H1 (cell line): Measurements from ENCODE around the gene TDRD9. TPM values are rescaled to one million over a fixed set of nuclear protein-coding genes. Genes with fewer than 3 reads are reported as not detected.
A peak's percentile ranks its signal among the peaks of the same experiment; 100 is the strongest.

Experiments
- CTCF ChIA-PET: fragments of 300-600 bp; sonication (Branson Sonifier 250); formaldehyde crosslinking; loops from one replicate; lab custom pipeline; 2021; ENCODE audit not compliant: partially characterized antibody; lab: Charles Lee
- POLR2A ChIA-PET: fragments of 300-600 bp; sonication (Branson Sonifier 250); formaldehyde crosslinking; loops from one replicate; lab custom pipeline; 2021; ENCODE audit warnings: inconsistent platforms; ENCODE audit not compliant: partially characterized antibody; lab: Charles Lee
- DNase-seq, 2 experiments: peaks; one replicate each; pipeline versions ENCODE4 v3.0.0 to v3.0.0-alpha.2; 2010 to 2022; ENCODE audit warnings: low spot score in 2 of 2, low read depth in 1 of 2, mixed read lengths in 1 of 2
- FAIRE-seq: peaks from 2 replicates; lab custom pipeline; 2011; peaks lifted over from hg19 to GRCh38; lab: Jason Lieb, UNC
- H2AFZ ChIP-seq: 2 replicates; pipeline ENCODE4 v1.8.1; 2012; ENCODE audit warnings: low read length, inconsistent platforms
- H2AK5ac ChIP-seq: 2 replicates; pipeline ENCODE4 v1.6.1; 2013; ENCODE audit warnings: low read depth, low read length
- H2BK120ac ChIP-seq: replicated peaks from 2 replicates; pipeline ENCODE3; 2013; ENCODE audit warnings: low read depth, low read length, inconsistent platforms
- H2BK12ac ChIP-seq: 2 replicates; pipeline ENCODE4 v1.6.1; 2013; ENCODE audit warnings: low read depth, low read length
- H2BK15ac ChIP-seq: 2 replicates; pipeline ENCODE4 v1.6.1; 2013; ENCODE audit warnings: low read length
- H2BK20ac ChIP-seq: 2 replicates; pipeline ENCODE4 v1.6.1; 2013; ENCODE audit warnings: low read length
- H2BK5ac ChIP-seq: 2 replicates; pipeline ENCODE4 v1.6.1; 2013; ENCODE audit warnings: low read depth, low read length
- H3K14ac ChIP-seq: 2 replicates; pipeline ENCODE4 v1.6.1; 2013; ENCODE audit warnings: inconsistent platforms; ENCODE audit not compliant: insufficient read length
- H3K18ac ChIP-seq: 2 replicates; pipeline ENCODE4 v1.6.1; 2013; ENCODE audit warnings: low read length; ENCODE audit errors: extremely low read depth
- H3K23ac ChIP-seq: 2 replicates; pipeline ENCODE4 v1.6.1; 2013; ENCODE audit warnings: inconsistent platforms; ENCODE audit not compliant: insufficient read length
- H3K23me2 ChIP-seq: 2 replicates; pipeline ENCODE4 v1.6.1; 2013; ENCODE audit warnings: low read depth, low read length
- H3K27ac ChIP-seq: 2 replicates; pipeline ENCODE4 v1.6.1; 2011; ENCODE audit warnings: low read depth, low read length, inconsistent platforms
- H3K27me3 ChIP-seq, 4 experiments: replicated peaks in 1 of 4; 1 replicate in 1 of 4; 2 replicates in 3 of 4; pipeline versions ENCODE4 v1.6.1 to v1.8.1; 2011 to 2013; ENCODE audit warnings: low read length in 3 of 4, mild to moderate bottlenecking in 3 of 4, inconsistent platforms in 2 of 4, mixed read lengths in 2 of 4, moderate library complexity in 1 of 4; ENCODE audit not compliant: control insufficient read depth in 3 of 4, insufficient read depth in 3 of 4; ENCODE audit errors: extremely low read depth in 1 of 4
- H3K36me3 ChIP-seq, 4 experiments: 2 replicates each; pipeline versions ENCODE4 v1.6.1 to v1.8.1; 2011 to 2013; ENCODE audit warnings: mild to moderate bottlenecking in 4 of 4, low read length in 3 of 4, moderate library complexity in 2 of 4, control low read depth in 1 of 4, inconsistent platforms in 1 of 4; ENCODE audit not compliant: insufficient read depth in 4 of 4, control insufficient read depth in 2 of 4
- H3K4ac ChIP-seq: replicated peaks from 2 replicates; pipeline ENCODE3; 2013; ENCODE audit warnings: low read length, low read depth, mixed read lengths, inconsistent platforms; ENCODE audit not compliant: insufficient read length
- H3K4me1 ChIP-seq, 4 experiments: replicated peaks in 1 of 4; 1 replicate in 1 of 4; 2 replicates in 3 of 4; pipeline versions ENCODE4 v1.6.1 to v1.8.1; 2011 to 2013; ENCODE audit warnings: low read length in 3 of 4, inconsistent platforms in 2 of 4, mixed read lengths in 1 of 4; ENCODE audit not compliant: insufficient read depth in 4 of 4, control insufficient read depth in 3 of 4
- H3K4me2 ChIP-seq, 2 experiments: 2 replicates each; pipeline versions ENCODE4 v1.6.1 to v1.8.1; 2011 to 2013; ENCODE audit warnings: low read depth in 2 of 2, low read length in 2 of 2, control low read depth in 1 of 2, inconsistent platforms in 1 of 2, mild to moderate bottlenecking in 1 of 2; ENCODE audit not compliant: insufficient read depth in 1 of 2
- H3K4me3 ChIP-seq, 4 experiments: fragments of 200-600, 300-600 bp in 1 of 4; sonication (generic), shearing (Covaris generic), sonication (Bioruptor Twin) in 1 of 4; 2 replicates each; pipeline versions ENCODE4 v1.5.1 to v1.8.1; 2011 to 2016; ENCODE audit warnings: low read length in 4 of 4, low read depth in 3 of 4, control low read depth in 2 of 4, inconsistent platforms in 2 of 4, mild to moderate bottlenecking in 2 of 4, mixed read lengths in 1 of 4, moderate library complexity in 1 of 4; ENCODE audit not compliant: insufficient read depth in 2 of 4; ENCODE audit errors: extremely low read depth in 1 of 4
- H3K56ac ChIP-seq: replicated peaks from 2 replicates; pipeline ENCODE3; 2013; ENCODE audit warnings: low read depth, mild to moderate bottlenecking, mixed read lengths, low read length, inconsistent platforms; ENCODE audit not compliant: insufficient read length
- H3K79me1 ChIP-seq: 2 replicates; pipeline ENCODE4 v1.6.1; 2013; ENCODE audit warnings: low read depth, low read length, control low read depth
- H3K79me2 ChIP-seq, 2 experiments: 2 replicates each; pipeline versions ENCODE4 v1.6.1 to v1.8.1; 2012 to 2013; ENCODE audit warnings: low read length in 2 of 2, mild to moderate bottlenecking in 2 of 2, inconsistent platforms in 1 of 2; ENCODE audit not compliant: insufficient read depth in 2 of 2, control insufficient read depth in 1 of 2
- H3K9ac ChIP-seq, 4 experiments: replicated peaks in 1 of 4; 1 replicate in 1 of 4; 2 replicates in 3 of 4; pipeline versions ENCODE4 v1.6.1 to v1.8.1; 2011 to 2013; ENCODE audit warnings: low read depth in 3 of 4, low read length in 3 of 4, control low read depth in 2 of 4, mild to moderate bottlenecking in 2 of 4, moderate library complexity in 2 of 4, inconsistent platforms in 1 of 4; ENCODE audit errors: extremely low read depth in 1 of 4
- H3K9me3 ChIP-seq, 2 experiments: 2 replicates each; pipeline versions ENCODE4 v1.6.1 to v1.8.1; 2012 to 2013; ENCODE audit warnings: mild to moderate bottlenecking in 2 of 2, moderate library complexity in 2 of 2, control low read depth in 1 of 2, inconsistent platforms in 1 of 2, low read depth in 1 of 2, low read length in 1 of 2, mixed read lengths in 1 of 2; ENCODE audit not compliant: insufficient read depth in 2 of 2
- H4K20me1 ChIP-seq, 2 experiments: replicated peaks in 1 of 2; 2 replicates each; pipeline versions ENCODE3 to v1.8.1; 2011 to 2013; ENCODE audit warnings: inconsistent platforms in 2 of 2, low read length in 2 of 2, mild to moderate bottlenecking in 1 of 2; ENCODE audit not compliant: insufficient read depth in 2 of 2, control insufficient read depth in 1 of 2
- H4K5ac ChIP-seq: 2 replicates; pipeline ENCODE4 v1.6.1; 2013; ENCODE audit warnings: low read length, low read depth, mixed read lengths, inconsistent platforms; ENCODE audit not compliant: insufficient read length
- H4K8ac ChIP-seq: 2 replicates; pipeline ENCODE4 v1.8.0; 2013; ENCODE audit warnings: mild to moderate bottlenecking, moderate library complexity, low read length, inconsistent platforms; ENCODE audit not compliant: insufficient read depth; ENCODE audit errors: extremely low read depth
- H4K91ac ChIP-seq: replicated peaks from 2 replicates; pipeline ENCODE3; 2013; ENCODE audit warnings: low read length, mixed read lengths, inconsistent platforms; ENCODE audit not compliant: insufficient read length
- CEBPB ChIP-seq: IDR thresholded peaks from 2 replicates; pipeline ENCODE4 v1.6.1; 2012; ENCODE audit warnings: low read depth, low read length
- CTCF ChIP-seq, 3 experiments: IDR thresholded peaks; 1 replicate in 2 of 3; 2 replicates in 1 of 3; pipeline versions ENCODE4 v1.5.1 to v1.6.1; 2011; ENCODE audit warnings: low read length in 3 of 3, mild to moderate bottlenecking in 3 of 3, inconsistent platforms in 2 of 3, low read depth in 1 of 3, moderate library complexity in 1 of 3; ENCODE audit not compliant: insufficient read depth in 1 of 3; ENCODE audit errors: control extremely low read depth in 1 of 3
- E2F6 ChIP-seq: IDR thresholded peaks from 2 replicates; pipeline ENCODE4 v1.6.1; 2012; ENCODE audit warnings: inconsistent platforms
- JUN ChIP-seq: IDR thresholded peaks from 2 replicates; pipeline ENCODE4 v1.6.1; 2011; ENCODE audit warnings: low read depth, mild to moderate bottlenecking, improper control_type of control experiment, low read length
- MAX ChIP-seq: IDR thresholded peaks from 2 replicates; pipeline ENCODE4 v1.6.1; 2012; ENCODE audit warnings: inconsistent platforms
- SIN3A ChIP-seq, 2 experiments: IDR thresholded peaks in 1 of 2; conservative IDR thresholded peaks in 1 of 2; 2 replicates each; pipeline ENCODE4 v1.6.1; 2011 to 2012; ENCODE audit warnings: low read length in 2 of 2, improper control_type of control experiment in 1 of 2, low read depth in 1 of 2, mild to moderate bottlenecking in 1 of 2
- TAF1 ChIP-seq: IDR thresholded peaks from 2 replicates; pipeline ENCODE4 v1.6.1; 2011; ENCODE audit warnings: mild to moderate bottlenecking, low read depth, low read length
- WGBS, 2 experiments: shearing (Covaris generic) in 1 of 2; methylation state at CpG; one replicate each; pipeline versions ENCODE4 v1.1.6 to v1.1.7; 2013 to 2015; ENCODE audit warnings: low lambda C conversion rate in 2 of 2, mixed read lengths in 2 of 2, inconsistent platforms in 1 of 2, low coverage in 1 of 2, missing lambda C conversion rate in 1 of 2; ENCODE audit not compliant: insufficient replicate concordance in 2 of 2, insufficient coverage in 1 of 2, insufficient read length in 1 of 2; ENCODE audit errors: extremely low coverage in 1 of 2, missing lambda C conversion rate in 1 of 2; 5-methylcytosine and 5-hydroxymethylcytosine counted together
- polyA plus RNA-seq, 7 experiments: library from polyadenylated mRNA; depleted of rRNA in 3 of 7; stranded (reverse) in 5 of 7; unstranded in 2 of 7; fragments of >200 nt in 5 of 7; fragments of 200-250 nt in 2 of 7; gene quantifications; 1 replicate in 5 of 7; 2 replicates in 1 of 7; 4 replicates in 1 of 7; pipeline versions ENCODE4 v1.2.1 to v1.2.3, GENCODE V29; 2011 to 2013; ENCODE audit warnings: missing spikeins in 2 of 7, mixed read lengths in 2 of 7
- total RNA-seq: library from RNA; stranded (reverse); fragmentation: NEBNext Ultra II Directional; extraction: Animal tissue kit (Norgen Biotek cat#: 25700); gene quantifications from 2 replicates; pipeline ENCODE4 v1.2.1, GENCODE V29; 2021

Gene TDRD9
- total and polyA plus RNA-seq, 2 of the 8 experiments (the other 6 are each of a cell fraction or from before 2014, with no cell fraction given): not detected

- peak within 1 kb of the TSS; percentile 19 to 53 for H3K4me2 ChIP-seq
- TF ChIP-seq CTCF (IDR thresholded peaks at IDR 0.05; ENCODE audit: control extremely low read depth in 1 of 3, insufficient read depth in 1 of 3, low read depth in 1 of 3, low read length in 3 of 3) (peak in 1 of 3 experiments; percentile 19; a peak in 2 of 4 replicates), TAF1 (0 out of 2 replicates have a peak, but pooled peaks have one; percentile 24), JUN (no peak), SIN3A (conservative IDR thresholded peaks at IDR 0.05 in 1 of 2, IDR thresholded peaks at IDR 0.05 in 1 of 2; ENCODE audit: low read depth in 1 of 2, low read length in 2 of 2) (no peak), E2F6 (peak; percentile 50; the same call in 1 of the 2 replicates), MAX (peak; percentile 33; the same call in 1 of the 2 replicates), CEBPB (no peak)
- no peak within 1 kb of the TSS for H3K14ac ChIP-seq
- H4K8ac ChIP-seq: no peak within 1 kb of the TSS
- peaks cover 0 to 3% (median 0%) of the 10 kb centered on the region in 4 experiments; a peak in 2 of 7 replicates for H3K4me1 ChIP-seq
- no peak within 1 kb of the TSS for H2AK5ac ChIP-seq
- peak within 1 kb of the TSS; percentile 54 for H4K91ac ChIP-seq
- no peak within 1 kb of the TSS for H2BK15ac ChIP-seq
- H4K5ac ChIP-seq: no peak within 1 kb of the TSS
- no peak within 1 kb of the TSS for H3K27ac ChIP-seq
- H3K79me2 ChIP-seq: no peaks in the 10 kb centered on the region
- H3K23ac ChIP-seq: no peak within 1 kb of the TSS
- no peak within 1 kb of the TSS for H3K56ac ChIP-seq
- FAIRE-seq: no peak
- H2BK20ac ChIP-seq: no peak within 1 kb of the TSS
- H3K9me3 ChIP-seq: no peaks in the 10 kb centered on the region; a peak in 1 of 4 replicates
- peak within 1 kb of the TSS; percentile 17 to 56 (median 31); a peak in 6 of 8 replicates for H3K4me3 ChIP-seq
- peak within 1 kb of the TSS; percentile 51; the same call in 1 of the 2 replicates for H2AFZ ChIP-seq
- peaks cover 0 to 1% of the 10 kb centered on the region in 2 experiments for H4K20me1 ChIP-seq
- no peaks in the 10 kb centered on the region for H3K36me3 ChIP-seq
- no peaks in the 10 kb centered on the region for H3K79me1 ChIP-seq
- peak; percentile 49 to 61 for DNase-seq
- H3K27me3 ChIP-seq: peaks cover 0 to 2% (median 0%) of the 10 kb centered on the region in 4 experiments; a peak in 1 of 7 replicates
- no peaks in the 10 kb centered on the region for H3K23me2 ChIP-seq
- CTCF ChIA-PET: interaction anchor here (0.6 to 1.6 kb wide), 9 partner anchors 8 to 475 kb away, joined by 3 to 9 read pairs (median 3); no protein-coding TSS in a partner anchor
- 67% methylated on average over 12 of the region's 70 CpGs; no CpG with 5 or more reads in 1 of the 2 experiments for WGBS, 2 experiments
- no peak within 1 kb of the TSS for H2BK120ac ChIP-seq
- H3K4ac ChIP-seq: no peak within 1 kb of the TSS
- POLR2A ChIA-PET: no interaction called here
- H3K9ac ChIP-seq: no peak within 1 kb of the TSS
- H2BK5ac ChIP-seq: no peak within 1 kb of the TSS
- peak within 1 kb of the TSS; percentile 32 for H3K18ac ChIP-seq
- H2BK12ac ChIP-seq: no peak within 1 kb of the TSS
Measured at GRCh38 chr14:104085032-104085888, 157.0 kb downstream of the TDRD9 start, which contains the start of gene ASPG. Gene ASPG, plus strand, starts transcription at chr14:104085700. Its CDS starts 71 bp downstream, at chr14:104085771.
